Activated B cell treated with CpG ODN at 0.5 μM for 24 hours (primary cell): ENCODE measurements around the gene PPM1J. TPM values are rescaled to one million over a fixed set of nuclear protein-coding genes. Genes with fewer than 3 reads are reported as not detected.

Source experiments
- ATAC-seq: fragments of 200-7000 bp; cut with Tn5 transposase; one replicate; pipeline ENCODE4 v1.10.0; 2021; ENCODE audit warnings: low read depth, mild to moderate bottlenecking, moderate library complexity
- CTCF ChIA-PET: fragments of 350-600 bp; sonication (Branson Sonifier 250); formaldehyde crosslinking; loops from one replicate; lab custom pipeline; 2021; ENCODE audit warnings: antibody characterized with exemption; lab: Charles Lee
- POLR2A ChIA-PET: fragments of 350-600 bp; sonication (Branson Sonifier 250); formaldehyde crosslinking; loops from one replicate; lab custom pipeline; 2021; ENCODE audit warnings: antibody characterized with exemption; lab: Charles Lee
- DNase-seq: peaks from one replicate; pipeline ENCODE4 v3.0.0; 2022
- H3K27ac Mint-ChIP-seq: one replicate; pipeline ENCODE4 v1.8.0; 2020; ENCODE audit warnings: mixed read lengths
- H3K27me3 Mint-ChIP-seq: one replicate; pipeline ENCODE4 v1.8.0; 2021; ENCODE audit warnings: mixed read lengths
- H3K36me3 Mint-ChIP-seq: one replicate; pipeline ENCODE4 v1.8.0; 2021; ENCODE audit warnings: low read depth, mixed read lengths
- H3K4me1 Mint-ChIP-seq: one replicate; pipeline ENCODE4 v1.8.0; 2021; ENCODE audit warnings: mixed read lengths
- H3K4me3 Mint-ChIP-seq: one replicate; pipeline ENCODE4 v1.8.0; 2020; ENCODE audit warnings: mild to moderate bottlenecking, mixed read lengths
- H3K9me3 Mint-ChIP-seq: one replicate; pipeline ENCODE4 v1.8.0; 2020; ENCODE audit warnings: mixed read lengths
- intact Hi-C: fragments of 100-400 bp; cut with micrococcal nuclease; formaldehyde crosslinking; loops from one replicate; pipeline ENCODE4 v1.15.1; 2024
- total RNA-seq: library from RNA; stranded (reverse); gene quantifications from 2 replicates; pipeline ENCODE4 v1.2.3, GENCODE V29; 2022
- TF ChIP-seq, protein P1 (sequence below): fragments of 200-600 bp; IDR thresholded peaks from one replicate; pipeline ENCODE4 v1.8.0; 2022; ENCODE audit warnings: antibody characterized with exemption, mild to moderate bottlenecking

Gene PPM1J
- total RNA-seq, 1 donor from 2014 or later: 0.75 TPM

DNA sequence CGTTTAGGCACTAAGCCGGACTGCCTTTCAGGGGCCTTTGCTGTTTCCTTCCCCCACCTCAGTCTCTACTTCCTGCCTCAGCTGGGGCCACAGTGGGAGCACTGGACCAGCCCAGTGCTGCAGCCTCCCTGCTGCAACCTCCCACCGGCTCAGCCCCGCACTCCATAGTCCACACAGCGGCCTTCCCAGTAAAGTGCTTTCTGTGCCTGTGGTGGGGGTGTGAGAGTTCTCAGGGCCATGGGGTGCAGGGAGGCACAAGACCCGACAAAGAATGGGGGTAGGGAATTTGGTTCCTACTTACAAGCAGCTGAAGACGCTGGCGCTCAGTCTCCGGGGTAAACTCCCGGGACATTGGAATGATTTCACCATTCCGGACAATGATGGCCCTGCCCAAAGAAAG lies 3.5 kb downstream of the PPM1J start:
- TF ChIP-seq, protein P1, sequence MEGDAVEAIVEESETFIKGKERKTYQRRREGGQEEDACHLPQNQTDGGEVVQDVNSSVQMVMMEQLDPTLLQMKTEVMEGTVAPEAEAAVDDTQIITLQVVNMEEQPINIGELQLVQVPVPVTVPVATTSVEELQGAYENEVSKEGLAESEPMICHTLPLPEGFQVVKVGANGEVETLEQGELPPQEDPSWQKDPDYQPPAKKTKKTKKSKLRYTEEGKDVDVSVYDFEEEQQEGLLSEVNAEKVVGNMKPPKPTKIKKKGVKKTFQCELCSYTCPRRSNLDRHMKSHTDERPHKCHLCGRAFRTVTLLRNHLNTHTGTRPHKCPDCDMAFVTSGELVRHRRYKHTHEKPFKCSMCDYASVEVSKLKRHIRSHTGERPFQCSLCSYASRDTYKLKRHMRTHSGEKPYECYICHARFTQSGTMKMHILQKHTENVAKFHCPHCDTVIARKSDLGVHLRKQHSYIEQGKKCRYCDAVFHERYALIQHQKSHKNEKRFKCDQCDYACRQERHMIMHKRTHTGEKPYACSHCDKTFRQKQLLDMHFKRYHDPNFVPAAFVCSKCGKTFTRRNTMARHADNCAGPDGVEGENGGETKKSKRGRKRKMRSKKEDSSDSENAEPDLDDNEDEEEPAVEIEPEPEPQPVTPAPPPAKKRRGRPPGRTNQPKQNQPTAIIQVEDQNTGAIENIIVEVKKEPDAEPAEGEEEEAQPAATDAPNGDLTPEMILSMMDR: no peak
- CTCF ChIA-PET: interaction anchor here (4.8 to 6.5 kb wide), 2 partner anchors 210 to 320 kb away, joined by 48 to 50 read pairs; no protein-coding TSS in a partner anchor
- H3K36me3 Mint-ChIP-seq: no peaks in the 10 kb centered on the region
- H3K27ac Mint-ChIP-seq: no peak overlapping the region
- no peaks in the 10 kb centered on the region for H3K27me3 Mint-ChIP-seq
- H3K9me3 Mint-ChIP-seq: no peaks in the 10 kb centered on the region
- intact Hi-C loops: loop anchor here (10.0 kb wide), 1 partner anchor 1213 kb away; the partner anchor contains the start of gene HIPK1
- POLR2A ChIA-PET: no interaction called here
- no peak for DNase-seq
- peaks cover 34% of the 10 kb centered on the region for H3K4me1 Mint-ChIP-seq
- no peak for ATAC-seq
- H3K4me3 Mint-ChIP-seq: no peak overlapping the region

DNA sequence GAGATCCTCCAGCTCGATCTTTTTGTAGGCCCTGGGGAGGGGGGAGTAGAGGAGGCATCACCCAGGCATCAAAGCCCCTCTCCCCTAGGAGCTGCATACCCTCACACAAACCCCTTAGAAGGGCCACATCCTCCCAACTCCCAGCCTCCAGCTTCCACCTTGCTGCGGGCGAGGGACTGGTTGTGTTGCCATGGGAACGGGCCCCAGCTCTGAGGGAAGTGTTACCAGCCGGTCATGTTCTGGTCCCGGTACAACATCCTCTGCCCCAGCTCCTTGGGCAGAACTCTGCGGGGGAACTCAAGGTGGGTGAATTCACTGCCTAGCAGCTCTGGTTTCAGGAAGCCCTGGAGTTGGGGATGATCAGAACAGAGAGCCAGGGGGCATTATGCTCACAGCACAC lies 4.1 kb downstream of the PPM1J start:
- Mint-ChIP-seq H3K9me3 (no peaks in the 10 kb centered on the region), H3K27ac (no peak overlapping the region), H3K4me1 (peaks cover 33% of the 10 kb centered on the region), H3K4me3 (no peak overlapping the region), H3K27me3 (no peaks in the 10 kb centered on the region), H3K36me3 (no peaks in the 10 kb centered on the region)
- DNase-seq (no peak), ATAC-seq (no peak)
- TF ChIP-seq, protein P1: no peak
- ChIA-PET POLR2A (no interaction called here), CTCF (interaction anchor here (4.8 to 6.5 kb wide), 2 partner anchors 209 to 320 kb away, joined by 48 to 50 read pairs; no protein-coding TSS in a partner anchor)
- intact Hi-C loops: loop anchor here (10.0 kb wide), 1 partner anchor 1214 kb away; the partner anchor contains the start of gene HIPK1

DNA sequence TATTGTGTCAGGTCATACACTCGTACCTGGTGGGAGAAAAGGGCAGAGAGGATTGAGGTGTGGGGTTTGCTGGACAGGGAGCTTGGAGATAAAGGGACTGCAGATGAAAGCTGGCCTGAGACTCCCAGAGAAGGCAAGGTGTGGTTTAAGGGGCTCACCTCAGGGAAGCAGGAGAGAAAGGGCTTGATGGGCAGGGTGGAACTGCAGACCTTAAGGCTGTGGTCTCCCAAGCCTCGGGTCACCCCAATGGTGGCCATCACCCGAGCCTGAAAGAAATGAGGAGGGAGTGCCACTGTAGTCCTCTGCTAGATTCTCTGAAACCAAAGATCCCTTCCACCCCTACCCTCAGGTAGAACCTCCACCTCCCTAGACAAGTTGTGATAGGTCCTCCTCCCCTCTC lies 4.5 kb downstream of the PPM1J start:
- Mint-ChIP-seq H3K27ac (no peak overlapping the region), H3K4me1 (peaks cover 33% of the 10 kb centered on the region), H3K27me3 (no peaks in the 10 kb centered on the region), H3K36me3 (no peaks in the 10 kb centered on the region), H3K9me3 (no peaks in the 10 kb centered on the region), H3K4me3 (no peak overlapping the region)
- ChIA-PET CTCF (interaction anchor here (3.7 to 6.5 kb wide), 3 partner anchors 36 to 319 kb away, joined by 18 to 50 read pairs (median 48); partner anchors contain the start of gene MOV10), POLR2A (no interaction called here)
- intact Hi-C loops: loop anchor here (10.0 kb wide), 1 partner anchor 1214 kb away; the partner anchor contains the start of gene HIPK1
- TF ChIP-seq, protein P1: no peak
- no peak for DNase-seq
- no peak for ATAC-seq

DNA sequence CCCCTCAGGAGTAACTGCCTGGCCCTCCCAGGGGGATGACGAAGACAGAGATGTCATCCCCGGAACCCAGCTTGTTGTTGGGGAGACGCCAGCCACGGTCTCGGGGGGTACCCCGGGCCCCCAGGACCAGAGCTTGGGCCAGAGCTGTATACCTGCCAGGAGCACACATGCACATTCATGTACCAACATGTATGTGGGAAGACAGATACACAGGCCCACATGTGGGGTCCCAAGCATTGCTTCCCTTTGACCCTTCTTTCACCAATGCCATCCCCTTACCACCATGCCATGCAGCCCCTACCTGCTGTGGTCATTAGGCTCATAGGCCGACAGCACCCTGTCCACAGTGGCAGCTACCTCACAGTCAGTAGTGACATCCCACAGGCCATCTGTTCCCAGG lies 5.0 kb downstream of the PPM1J start:
- POLR2A ChIA-PET: interaction anchor here (1.4 to 2.4 kb wide), 2 partner anchors 36 to 319 kb away, joined by 4 to 11 read pairs; partner anchors contain the start of gene MOV10

DNA sequence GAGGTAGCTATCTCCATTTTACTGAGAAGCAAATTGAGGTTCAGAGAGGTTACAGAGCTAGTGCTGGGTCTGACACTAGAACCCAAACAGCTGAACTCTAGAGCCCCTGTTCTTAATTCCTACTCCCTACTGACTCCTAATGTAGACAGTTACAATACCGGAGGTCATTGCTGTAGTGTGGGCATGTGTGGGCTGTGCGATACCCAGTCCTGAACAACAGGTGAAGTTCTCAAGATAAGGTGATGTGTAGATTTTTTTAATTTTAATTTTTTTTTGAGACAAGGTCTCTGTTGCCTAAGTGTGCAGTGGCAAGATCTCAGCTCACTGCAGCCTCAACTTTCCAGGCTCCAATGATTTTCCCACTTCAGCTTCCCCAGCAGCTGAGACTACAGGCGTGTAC lies 6.6 kb downstream of the PPM1J start:
- Mint-ChIP-seq H3K36me3 (no peaks in the 10 kb centered on the region), H3K27me3 (no peaks in the 10 kb centered on the region), H3K9me3 (no peaks in the 10 kb centered on the region), H3K4me1 (peaks cover 37% of the 10 kb centered on the region), H3K4me3 (no peak overlapping the region), H3K27ac (no peak overlapping the region)
- ChIA-PET POLR2A (interaction anchor here (0.6 to 2.4 kb wide), 4 partner anchors 9 to 317 kb away, joined by 3 to 11 read pairs (median 5); partner anchors contain the start of genes CAPZA1 and ST7L), CTCF (interaction anchor here (1.0 to 6.5 kb wide), 11 partner anchors 8 to 350 kb away, joined by 3 to 50 read pairs (median 5); partner anchors contain the start of genes MOV10 and ST7L)
- TF ChIP-seq, protein P1: no peak
- intact Hi-C loops: loop anchor here (10.0 kb wide), 1 partner anchor 54 kb away; no protein-coding TSS in a partner anchor
- ATAC-seq (no peak), DNase-seq (no peak)

More for the DNA sequence above, 5.0 kb downstream of the PPM1J start:
- H3K4me1 Mint-ChIP-seq: peaks cover 35% of the 10 kb centered on the region
- H3K9me3 Mint-ChIP-seq: no peaks in the 10 kb centered on the region
- intact Hi-C loops: loop anchor here (10.0 kb wide), 1 partner anchor 1215 kb away; the partner anchor contains the start of gene HIPK1
- H3K27ac Mint-ChIP-seq: no peak overlapping the region
- CTCF ChIA-PET: interaction anchor here (3.7 to 6.5 kb wide), 3 partner anchors 36 to 319 kb away, joined by 18 to 50 read pairs (median 48); partner anchors contain the start of gene MOV10
- no peak overlapping the region for H3K4me3 Mint-ChIP-seq
- H3K36me3 Mint-ChIP-seq: no peaks in the 10 kb centered on the region
- no peak for DNase-seq
- TF ChIP-seq, protein P1: no peak
- no peaks in the 10 kb centered on the region for H3K27me3 Mint-ChIP-seq
- ATAC-seq: no peak
